ENCODE measurements around the gene ACP5. TPM values are rescaled to one million over a fixed set of nuclear protein-coding genes. Genes with fewer than 3 reads are reported as not detected.

ACP5 gene
- total and polyA plus RNA-seq, 2 of the 4 experiments (the other 2 are of a cell fraction), result 0.54 to 1.2 TPM

DNA sequence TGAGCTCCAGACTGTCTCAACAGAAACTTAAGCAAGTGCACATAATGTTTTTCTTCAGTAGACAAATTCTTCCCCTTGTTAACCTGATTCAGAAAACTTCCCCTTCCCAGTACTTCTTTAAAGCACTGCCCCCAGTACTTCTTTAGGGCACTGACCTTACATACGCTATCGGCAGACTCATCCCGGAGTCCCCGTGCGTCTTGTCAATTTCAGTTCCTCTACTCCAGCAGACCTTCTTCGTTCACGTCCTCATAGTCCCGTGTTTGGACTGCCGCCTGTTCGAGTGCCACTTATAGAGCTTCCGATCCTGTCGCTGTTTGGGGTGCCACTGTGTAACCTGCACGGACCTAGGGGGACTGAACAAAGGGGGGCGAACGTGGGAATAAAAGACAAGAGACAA is 48.8 kb upstream of the ACP5 start (continued):
- TF ChIP-seq, protein P1, sequence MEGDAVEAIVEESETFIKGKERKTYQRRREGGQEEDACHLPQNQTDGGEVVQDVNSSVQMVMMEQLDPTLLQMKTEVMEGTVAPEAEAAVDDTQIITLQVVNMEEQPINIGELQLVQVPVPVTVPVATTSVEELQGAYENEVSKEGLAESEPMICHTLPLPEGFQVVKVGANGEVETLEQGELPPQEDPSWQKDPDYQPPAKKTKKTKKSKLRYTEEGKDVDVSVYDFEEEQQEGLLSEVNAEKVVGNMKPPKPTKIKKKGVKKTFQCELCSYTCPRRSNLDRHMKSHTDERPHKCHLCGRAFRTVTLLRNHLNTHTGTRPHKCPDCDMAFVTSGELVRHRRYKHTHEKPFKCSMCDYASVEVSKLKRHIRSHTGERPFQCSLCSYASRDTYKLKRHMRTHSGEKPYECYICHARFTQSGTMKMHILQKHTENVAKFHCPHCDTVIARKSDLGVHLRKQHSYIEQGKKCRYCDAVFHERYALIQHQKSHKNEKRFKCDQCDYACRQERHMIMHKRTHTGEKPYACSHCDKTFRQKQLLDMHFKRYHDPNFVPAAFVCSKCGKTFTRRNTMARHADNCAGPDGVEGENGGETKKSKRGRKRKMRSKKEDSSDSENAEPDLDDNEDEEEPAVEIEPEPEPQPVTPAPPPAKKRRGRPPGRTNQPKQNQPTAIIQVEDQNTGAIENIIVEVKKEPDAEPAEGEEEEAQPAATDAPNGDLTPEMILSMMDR (conservative IDR thresholded peaks at IDR 0.05; ENCODE audit: low read depth, low read length), result no peak
- no peak for TF ChIP-seq POLR2A (IDR thresholded peaks at IDR 0.05; ENCODE audit: low read depth, low read length)
- TF ChIP-seq MAZ (IDR thresholded peaks at IDR 0.05; ENCODE audit: borderline replicate concordance, low read depth, low read length), result no peak

DNA sequence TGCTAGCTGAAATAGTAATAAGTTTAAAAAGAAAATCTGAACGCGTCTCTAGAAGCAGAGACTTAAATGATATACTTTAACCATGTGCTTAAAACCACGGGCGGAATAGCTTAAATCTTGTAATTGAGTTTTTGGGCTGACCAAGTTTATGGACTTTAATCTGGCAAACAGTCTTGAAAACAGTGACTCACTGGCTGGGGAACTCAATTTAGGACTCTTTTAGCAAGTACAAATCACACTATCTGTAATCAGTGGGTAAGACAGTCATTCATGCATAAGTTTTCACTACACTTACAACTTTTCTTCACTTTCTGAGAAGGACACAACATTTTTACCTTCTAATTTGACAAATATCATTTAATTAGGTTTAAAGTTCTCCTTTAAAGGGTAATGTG is 46.6 kb upstream of the ACP5 start:
- no peak overlapping the region for H3K23ac ChIP-seq (ENCODE audit: low read depth, low read length)
- H3K27me3 ChIP-seq (ENCODE audit: control insufficient read depth, insufficient read depth, low read length), result peaks cover 6% of the 10 kb centered on the region
- no peak overlapping the region for H3K56ac ChIP-seq (ENCODE audit: extremely low read depth, insufficient read depth, low read length)
- no peak overlapping the region for H3K18ac ChIP-seq (ENCODE audit: low read depth, low read length)
- H3K9me3 ChIP-seq (ENCODE audit: control insufficient read depth, insufficient read depth, low read length), result peaks cover 9% of the 10 kb centered on the region
- intact Hi-C loops (cut with micrococcal nuclease), result no loop called here
- H3K4ac ChIP-seq (ENCODE audit: low read depth, low read length), result no peak overlapping the region
- no peak overlapping the region for H2AFZ ChIP-seq (replicated peaks; ENCODE audit: low read length, poor library complexity)
- in situ Hi-C loops (cut with MboI; ENCODE audit: low sequenced_read_pairs), result no loop called here
- peak; percentile 38 for ATAC-seq (ENCODE audit: low read depth)
- H2BK5ac ChIP-seq (ENCODE audit: low read depth, low read length, poor library complexity, severe bottlenecking), result no peak overlapping the region
- TF ChIP-seq SMC3 (IDR thresholded peaks at IDR 0.05; ENCODE audit: low read depth, low read length) (no peak), MXI1 (IDR thresholded peaks at IDR 0.05; ENCODE audit: borderline replicate concordance, low read depth, low read length) (no peak)
- TF ChIP-seq, protein P2, sequence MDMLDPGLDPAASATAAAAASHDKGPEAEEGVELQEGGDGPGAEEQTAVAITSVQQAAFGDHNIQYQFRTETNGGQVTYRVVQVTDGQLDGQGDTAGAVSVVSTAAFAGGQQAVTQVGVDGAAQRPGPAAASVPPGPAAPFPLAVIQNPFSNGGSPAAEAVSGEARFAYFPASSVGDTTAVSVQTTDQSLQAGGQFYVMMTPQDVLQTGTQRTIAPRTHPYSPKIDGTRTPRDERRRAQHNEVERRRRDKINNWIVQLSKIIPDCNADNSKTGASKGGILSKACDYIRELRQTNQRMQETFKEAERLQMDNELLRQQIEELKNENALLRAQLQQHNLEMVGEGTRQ (IDR thresholded peaks at IDR 0.05; ENCODE audit: low read depth, low read length), result no peak
- TF ChIP-seq, protein P3, sequence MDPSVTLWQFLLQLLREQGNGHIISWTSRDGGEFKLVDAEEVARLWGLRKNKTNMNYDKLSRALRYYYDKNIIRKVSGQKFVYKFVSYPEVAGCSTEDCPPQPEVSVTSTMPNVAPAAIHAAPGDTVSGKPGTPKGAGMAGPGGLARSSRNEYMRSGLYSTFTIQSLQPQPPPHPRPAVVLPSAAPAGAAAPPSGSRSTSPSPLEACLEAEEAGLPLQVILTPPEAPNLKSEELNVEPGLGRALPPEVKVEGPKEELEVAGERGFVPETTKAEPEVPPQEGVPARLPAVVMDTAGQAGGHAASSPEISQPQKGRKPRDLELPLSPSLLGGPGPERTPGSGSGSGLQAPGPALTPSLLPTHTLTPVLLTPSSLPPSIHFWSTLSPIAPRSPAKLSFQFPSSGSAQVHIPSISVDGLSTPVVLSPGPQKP (IDR thresholded peaks at IDR 0.05; ENCODE audit: borderline replicate concordance, low read depth, low read length), result no peak
- H3K79me1 ChIP-seq (ENCODE audit: low read depth in 1 of 2, low read length in 2 of 2), result peaks cover 0 to 7% of the 10 kb centered on the region in 2 experiments; a peak in 1 of 4 replicates
- H2AK9ac ChIP-seq (replicated peaks; ENCODE audit: low read depth, low read length, poor library complexity), result no peak overlapping the region
- no peak overlapping the region for H2AK5ac ChIP-seq (ENCODE audit: low read depth, low read length)
- H3K4me1 ChIP-seq (ENCODE audit: control insufficient read depth, insufficient read depth, low read length), result no peaks in the 10 kb centered on the region; the same call in 1 of the 2 replicates
- no peak overlapping the region for H4K91ac ChIP-seq (ENCODE audit: insufficient read depth, low read depth, low read length)
- H2BK20ac ChIP-seq (ENCODE audit: low read depth, low read length), result no peak overlapping the region
- H2BK15ac ChIP-seq (ENCODE audit: low read depth, low read length), result no peak overlapping the region
- ChIA-PET POLR2A (ENCODE audit: unreplicated experiment) (interaction anchor here (0.6 kb wide), 1 partner anchor 1108 kb away, joined by 3 read pairs; no protein-coding TSS in a partner anchor), CTCF (no interaction called here)
- no peaks in the 10 kb centered on the region; the same call in 1 of the 2 replicates for H4K20me1 ChIP-seq (ENCODE audit: insufficient read depth, low read length)
- peak; percentile 35 for DNase-seq
- H3K14ac ChIP-seq (replicated peaks; ENCODE audit: low read depth, low read length), result no peak overlapping the region
- H2BK120ac ChIP-seq (ENCODE audit: low read depth, low read length), result no peak overlapping the region
- H3K4me2 ChIP-seq (ENCODE audit: low read depth, low read length), result no peak overlapping the region
- no peak overlapping the region for H3K9ac ChIP-seq (ENCODE audit: low read depth, low read length)
- no TSS peak for BruUV-seq (replicated peaks)
- peaks cover 22% of the 10 kb centered on the region for H3K36me3 ChIP-seq (ENCODE audit: control insufficient read depth, insufficient read depth, low read length)
- H3K27ac ChIP-seq (ENCODE audit: insufficient read depth, low read length), result no peak overlapping the region
- no peak overlapping the region for H3K4me3 ChIP-seq (ENCODE audit: insufficient read depth, low read depth, low read length)
- no peaks in the 10 kb centered on the region for H3K9me1 ChIP-seq (ENCODE audit: insufficient read depth, low read length)
- no CpG with 5 or more reads among the region's 4 CpGs for WGBS, 2 experiments (ENCODE audit: extremely low coverage in 2 of 2, insufficient read length in 1 of 2)
- dilution Hi-C loops (cut with HindIII; ENCODE audit: low sequenced_read_pairs, unreplicated experiment), result no loop called here
- no peak overlapping the region for H4K5ac ChIP-seq (ENCODE audit: low read depth, low read length)
- H4K8ac ChIP-seq (ENCODE audit: low read depth in 2 of 2, low read length in 2 of 2), result no peak overlapping the region

All from IMR-90 (cell line).